Upper lobe of left lung (tissue), 6 donors: ENCODE results near the gene MACROD2. TPM values are rescaled to one million over a fixed set of nuclear protein-coding genes. Genes with fewer than 3 reads are reported as not detected.

Experiments
- ATAC-seq, 2 donors: fragments of 200-7000 bp; cut with Tn5 transposase; one replicate each; pipeline ENCODE4 v1.9.1; 2022; ENCODE audit warnings: mild to moderate bottlenecking in 2 of 2, moderate library complexity in 2 of 2; ENCODE audit not compliant: low FRiP score in 2 of 2
- DNase-seq, 2 donors: peaks; one replicate each; pipeline ENCODE4 v3.0.0-alpha.2; 2019 to 2020
- H3K27ac ChIP-seq, 4 donors: fragments of 200-600 bp; sonication (generic); one replicate each; pipeline ENCODE4 v1.5.1; 2016 to 2019
- H3K27me3 ChIP-seq, 4 donors: fragments of 200-600 bp; sonication (generic); one replicate each; pipeline ENCODE4 v1.5.1; 2017 to 2019
- H3K36me3 ChIP-seq, 4 donors: fragments of 200-600 bp; sonication (generic); one replicate each; pipeline ENCODE4 v1.5.1; 2016 to 2019
- H3K4me1 ChIP-seq, 4 donors: fragments of 200-600 bp; sonication (generic); one replicate each; pipeline ENCODE4 v1.5.1; 2018 to 2019
- H3K4me3 ChIP-seq, 4 donors: fragments of 200-600 bp; sonication (generic); one replicate each; pipeline ENCODE4 v1.5.1; 2017 to 2019; ENCODE audit warnings: mild to moderate bottlenecking in 2 of 4, moderate library complexity in 1 of 4
- H3K9me3 ChIP-seq, 4 donors: fragments of 200-600 bp; sonication (generic); one replicate each; pipeline ENCODE4 v1.5.1; 2018 to 2019
- CTCF ChIP-seq, 6 experiments: fragments of 450-650 bp in 4 of 6; fragments of 200-600 bp in 2 of 6; sonication (generic) in 2 of 6; IDR thresholded peaks; one replicate each; pipeline ENCODE4 v1.5.1; 2016 to 2019; ENCODE audit warnings: antibody characterized with exemption in 6 of 6
- EP300 ChIP-seq, 4 donors: sonication (generic); formaldehyde crosslinking; IDR thresholded peaks; one replicate each; pipeline ENCODE4 v1.5.1; 2017; ENCODE audit warnings: antibody characterized with exemption in 4 of 4, control low read depth in 2 of 4
- POLR2A ChIP-seq, 4 donors: fragments of 450-650 bp; IDR thresholded peaks; one replicate each; pipeline ENCODE4 v1.5.1; 2016 to 2017; ENCODE audit warnings: antibody characterized with exemption in 4 of 4, mild to moderate bottlenecking in 2 of 4
- POLR2AphosphoS5 ChIP-seq, 2 donors: sonication (generic); formaldehyde crosslinking; IDR thresholded peaks; one replicate each; pipeline ENCODE4 v1.5.1; 2017; ENCODE audit warnings: antibody characterized with exemption in 2 of 2
- WGBS, 2 donors: methylation state at CpG; one replicate each; pipeline ENCODE4 v1.1.5; 2017 to 2018; 5-methylcytosine and 5-hydroxymethylcytosine counted together
- total RNA-seq, 6 donors: library from RNA; depleted of rRNA in 4 of 6; stranded (reverse); fragments of >200 nt in 4 of 6; gene quantifications; one replicate each; pipeline versions ENCODE4 v1.1.0 to v1.2.1, GENCODE V29; 2016 to 2021
- donor health status: DM: no; HTN: no; CAD: no; lungs with moderate emphysema.
- donor health status: DM: no; HTN: yes; CAD: no; lungs with severe emphysema.

MACROD2 gene
- total RNA-seq, 6 donors from 2014 or later: 20.7 to 84.3 (median 36.3) TPM

- Histone ChIP-seq H3K4me3 (no peak overlapping the region), H3K9me3 (no peaks in the 10 kb centered on the region), H3K4me1 (no peaks in the 10 kb centered on the region), H3K27me3 (no peaks in the 10 kb centered on the region), H3K36me3 (no peaks in the 10 kb centered on the region), H3K27ac (no peak overlapping the region)
- WGBS, 2 donors: 91 to 95% methylated on average over 4 of the region's 4 CpGs
- TF ChIP-seq EP300 (IDR thresholded peaks at IDR 0.05) (no peak), CTCF (IDR thresholded peaks at IDR 0.05) (no peak), POLR2AphosphoS5 (IDR thresholded peaks at IDR 0.05) (no peak), POLR2A (IDR thresholded peaks at IDR 0.05) (no peak)
- ATAC-seq: no peak
- no peak for DNase-seq
Observed at GRCh38 chr20:15461938-15462337, 1466.6 kb downstream of the MACROD2 start.

DNA sequence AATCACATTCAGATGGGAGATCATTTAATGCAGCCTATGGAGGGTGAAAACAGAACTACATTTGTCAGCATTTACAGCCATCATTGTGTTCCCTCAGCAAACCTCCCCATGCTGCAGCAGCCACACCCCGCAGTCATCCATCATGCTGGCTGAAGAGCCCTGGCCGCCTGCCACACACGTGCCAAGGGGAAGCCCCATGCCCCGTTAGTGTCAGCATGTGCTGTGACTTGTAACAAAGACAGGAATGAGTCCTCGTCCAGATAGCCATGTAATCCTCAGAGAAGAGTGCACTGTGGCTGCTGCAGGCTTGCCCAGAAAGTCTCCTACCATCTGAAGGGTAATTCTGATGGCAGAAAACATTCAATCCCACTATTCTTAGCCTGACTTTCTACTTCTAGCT lies 1480.2 kb downstream of the MACROD2 start:
- Histone ChIP-seq H3K36me3 (no peaks in the 10 kb centered on the region), H3K27me3 (no peaks in the 10 kb centered on the region), H3K4me3 (no peak overlapping the region), H3K4me1 (peaks cover 0 to 4% (median 0%) of the 10 kb centered on the region in 4 donors), H3K27ac (no peak overlapping the region), H3K9me3 (no peaks in the 10 kb centered on the region)
- ATAC-seq (peak in 1 of 2 donors; percentile 29), DNase-seq (peak; percentile 42 to 82)
- WGBS, 2 donors: 4 to 9% methylated on average over 5 of the region's 5 CpGs
- TF ChIP-seq POLR2A (IDR thresholded peaks at IDR 0.05) (no peak), POLR2AphosphoS5 (IDR thresholded peaks at IDR 0.05) (no peak), EP300 (IDR thresholded peaks at IDR 0.05) (no peak), CTCF (IDR thresholded peaks at IDR 0.05) (no peak)

- 76 to 78% methylated on average over 2 of the region's 2 CpGs for WGBS, 2 donors
- no peak for ATAC-seq
- peaks cover 0 to 4% (median 0%) of the 10 kb centered on the region in 4 donors for H3K4me1 ChIP-seq
Observed at GRCh38 chr20:15476186-15476585, 1480.9 kb downstream of the MACROD2 start.

GRCh38 chr20:15476781-15477180 lies 1481.5 kb downstream of the MACROD2 start:
- Histone ChIP-seq H3K4me1 (peaks cover 0 to 4% (median 0%) of the 10 kb centered on the region in 4 donors), H3K27me3 (no peaks in the 10 kb centered on the region), H3K36me3 (no peaks in the 10 kb centered on the region), H3K9me3 (no peaks in the 10 kb centered on the region), H3K4me3 (no peak overlapping the region), H3K27ac (no peak overlapping the region)
- 90 to 93% methylated on average over 5 of the region's 5 CpGs for WGBS, 2 donors
- TF ChIP-seq POLR2AphosphoS5 (IDR thresholded peaks at IDR 0.05) (no peak), CTCF (IDR thresholded peaks at IDR 0.05) (no peak), POLR2A (IDR thresholded peaks at IDR 0.05) (no peak), EP300 (IDR thresholded peaks at IDR 0.05) (no peak)
- DNase-seq: no peak
- ATAC-seq: no peak

More at GRCh38 chr20:15476186-15476585, 1480.9 kb downstream of the MACROD2 start:
- Histone ChIP-seq H3K36me3 (no peaks in the 10 kb centered on the region), H3K27ac (no peak overlapping the region), H3K4me3 (no peak overlapping the region), H3K9me3 (no peaks in the 10 kb centered on the region), H3K27me3 (no peaks in the 10 kb centered on the region)
- no peak for TF ChIP-seq POLR2A (IDR thresholded peaks at IDR 0.05)
- no peak for DNase-seq

DNA sequence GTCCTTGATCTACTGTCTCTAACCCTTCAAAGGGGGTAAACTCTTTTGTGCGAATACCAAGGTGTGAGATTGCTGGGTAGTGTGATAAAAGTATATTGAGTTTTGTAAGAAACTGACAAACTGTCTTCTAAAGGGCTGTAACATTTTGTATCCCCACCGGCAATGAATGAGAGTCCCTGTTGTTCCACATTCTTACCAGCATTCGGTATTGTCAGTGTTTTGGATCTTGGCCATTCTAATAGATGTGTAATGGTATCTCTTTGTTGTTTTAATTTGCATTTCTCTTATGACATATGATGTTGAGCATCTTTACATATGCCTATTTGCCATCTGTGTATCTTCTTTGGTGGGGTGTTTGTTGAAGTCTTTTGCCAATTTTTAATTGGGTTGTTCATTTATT lies 1487.2 kb downstream of the MACROD2 start:
- H3K4me1 ChIP-seq: no peaks in the 10 kb centered on the region
- DNase-seq (no peak), ATAC-seq (no peak)
- no peaks in the 10 kb centered on the region for H3K27me3 ChIP-seq
- TF ChIP-seq POLR2A (IDR thresholded peaks at IDR 0.05) (no peak), POLR2AphosphoS5 (IDR thresholded peaks at IDR 0.05) (no peak), CTCF (IDR thresholded peaks at IDR 0.05) (no peak), EP300 (IDR thresholded peaks at IDR 0.05) (no peak)
- H3K27ac ChIP-seq: no peak overlapping the region
- WGBS, 2 donors: 60 to 79% methylated on average over 3 of the region's 3 CpGs
- no peak overlapping the region for H3K4me3 ChIP-seq
- no peaks in the 10 kb centered on the region for H3K9me3 ChIP-seq
- H3K36me3 ChIP-seq: no peaks in the 10 kb centered on the region
